DMS53 treated with DMSO at 0.1 percent for 48 hours (cell line): Measurements from ENCODE around the gene TEX48.

Source experiments
- DNase-seq: peaks from one replicate; lab custom pipeline; 2025; ENCODE audit not compliant: unreplicated experiment; lab: John Stamatoyannopoulos, UW

TEX48 gene

DNA sequence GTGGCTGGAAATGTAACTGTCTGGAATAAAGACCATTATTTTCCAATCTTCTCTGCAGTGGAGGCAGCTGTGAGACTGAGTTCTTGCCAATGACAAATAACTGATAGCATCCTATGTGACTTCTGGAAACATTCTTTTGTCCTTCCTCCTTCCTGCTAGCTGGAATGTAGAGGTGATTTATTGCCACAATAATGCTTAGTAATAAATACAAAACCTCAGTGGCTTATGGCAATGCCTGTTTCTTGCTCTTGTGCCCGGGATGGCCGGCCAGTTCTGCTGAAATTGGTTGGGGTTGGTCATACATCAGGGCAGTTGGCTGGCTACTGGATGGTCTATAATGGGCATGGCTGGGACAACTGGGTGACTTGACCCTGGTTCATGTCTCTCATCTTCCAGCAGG, 12.2 kb upstream of the TEX48 start:
- no peak for DNase-seq

- no peak for DNase-seq
Observed at GRCh38 chr9:114693248-114693855, 11.4 kb upstream of the TEX48 start.

- no peak for DNase-seq
Observed at GRCh38 chr9:114691956-114692295, 9.9 kb upstream of the TEX48 start.

- DNase-seq, result no peak
Observed at GRCh38 chr9:114691046-114691955, 9.3 kb upstream of the TEX48 start.

DNA sequence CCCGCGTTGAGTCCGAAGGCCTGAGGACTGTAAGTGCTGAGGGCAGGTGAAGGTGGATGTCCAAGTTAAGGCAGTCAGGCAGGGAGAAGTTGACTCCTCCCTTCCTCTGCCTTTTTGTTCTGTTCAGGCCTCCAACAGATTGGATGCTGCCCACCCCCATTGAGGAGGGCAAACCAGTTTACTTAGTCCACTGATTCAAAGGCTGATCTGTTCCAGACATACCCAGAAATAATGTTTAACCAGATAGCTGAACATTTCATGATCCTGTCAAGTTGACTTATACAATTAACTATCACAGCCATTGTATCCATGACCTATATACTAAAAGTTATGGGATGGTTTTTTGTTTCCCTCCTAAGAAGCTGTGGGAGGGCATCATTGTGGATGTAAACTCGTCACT, 8.3 kb upstream of the TEX48 start:
- DNase-seq, result no peak

DNA sequence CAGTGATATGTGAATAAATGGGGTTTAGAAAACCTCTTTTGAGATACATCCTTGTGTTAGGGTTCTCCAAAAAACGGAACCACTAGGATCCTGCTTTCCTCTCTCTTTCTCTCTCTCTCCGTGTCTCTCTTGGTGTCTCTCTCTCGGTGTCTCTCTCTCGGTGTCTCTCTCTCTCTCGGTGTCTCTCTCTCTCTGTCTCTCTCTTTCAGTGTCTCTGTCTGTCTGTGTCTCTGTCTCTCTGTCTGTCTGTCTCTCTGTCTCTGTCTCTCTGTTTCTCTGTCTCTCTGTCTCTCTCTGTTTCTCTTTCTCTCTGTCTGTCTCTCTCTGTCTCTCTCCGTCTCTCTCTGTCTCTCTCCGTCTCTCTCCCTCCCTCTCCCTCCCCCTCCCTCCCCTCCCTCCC, 7.8 kb upstream of the TEX48 start:
- no peak for DNase-seq

DNA sequence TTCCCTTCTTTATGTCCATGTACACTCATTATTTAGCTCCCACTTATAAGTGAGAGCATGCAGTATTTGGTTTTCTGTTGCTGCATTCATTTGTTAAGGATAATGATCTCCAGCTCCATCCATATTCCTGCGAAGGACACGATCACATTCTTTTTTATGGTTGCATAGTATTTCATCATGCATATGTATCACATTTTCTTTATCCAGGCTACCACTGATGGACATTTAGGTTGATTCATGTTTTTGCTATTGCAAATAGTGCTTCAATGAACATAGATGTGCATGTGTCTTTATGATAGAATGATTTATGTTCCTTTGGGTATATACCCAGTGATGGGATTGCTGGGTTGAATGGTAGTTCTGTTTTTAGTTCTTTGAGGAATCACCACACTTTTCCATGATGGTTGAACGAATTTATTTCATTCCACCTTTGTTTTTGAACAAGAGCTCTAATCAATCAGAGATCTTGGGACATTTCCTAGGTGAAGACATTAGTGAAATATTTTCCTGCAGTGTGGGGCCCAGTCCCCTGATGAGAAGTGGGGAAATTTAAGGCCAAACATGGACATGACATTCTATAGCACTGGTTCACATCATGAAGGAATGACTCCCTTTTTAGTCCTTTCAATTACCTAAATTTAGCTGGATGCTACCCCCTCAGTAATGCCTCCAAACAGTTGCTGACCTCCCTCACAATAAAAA, 7.1 kb upstream of the TEX48 start:
- no peak for DNase-seq

GRCh38 chr9:114688379-114688778, 6.4 kb upstream of the TEX48 start:
- DNase-seq, result no peak

- no peak for DNase-seq
Observed at GRCh38 chr9:114687034-114687433, 5.0 kb upstream of the TEX48 start.

GRCh38 chr9:114685951-114686350, 4.0 kb upstream of the TEX48 start:
- no peak for DNase-seq

GRCh38 chr9:114684036-114684435, 2.0 kb upstream of the TEX48 start:
- DNase-seq, result no peak

DNA sequence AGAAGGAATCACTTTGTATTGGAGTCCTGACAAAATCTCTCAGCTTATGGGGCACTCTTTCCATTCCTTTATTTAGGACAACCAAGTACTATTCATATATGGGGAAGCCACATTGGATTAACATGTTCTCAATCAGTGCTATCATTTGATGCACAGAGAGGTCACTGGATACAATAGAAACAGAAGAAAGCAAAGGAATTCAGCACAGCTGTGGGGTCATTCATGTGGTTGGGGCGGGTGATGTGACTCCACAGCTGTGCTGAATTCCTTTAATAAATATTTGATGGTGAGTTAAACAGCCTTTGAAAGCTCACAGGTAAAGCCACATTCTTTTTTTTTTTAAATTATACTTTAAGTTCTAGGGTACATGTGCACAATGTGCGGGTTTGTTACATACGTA, 854 bp upstream of the TEX48 start:
- no peak for DNase-seq

GRCh38 chr9:114680259-114681001, 1.6 kb downstream of the TEX48 start:
- no peak for DNase-seq

DNA sequence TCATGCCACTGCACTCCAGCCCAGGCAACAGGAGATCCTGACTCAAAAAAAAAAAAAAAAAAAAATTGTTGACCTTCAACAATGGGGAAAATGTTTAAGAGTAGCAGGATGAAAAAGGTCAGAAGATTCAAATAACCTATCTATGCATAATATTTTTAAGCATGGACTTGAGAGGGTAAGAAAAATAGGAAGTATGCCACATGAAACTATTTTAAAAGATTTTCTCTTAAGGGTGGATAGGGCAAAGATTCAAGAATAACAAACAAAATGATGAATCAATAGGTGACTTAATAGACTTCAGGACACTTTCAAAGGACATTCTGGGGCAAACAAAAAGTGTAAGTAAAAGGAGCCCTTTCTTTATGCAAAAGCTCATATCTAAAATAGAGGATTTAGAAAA, 3.2 kb downstream of the TEX48 start:
- no peak for DNase-seq

DNA sequence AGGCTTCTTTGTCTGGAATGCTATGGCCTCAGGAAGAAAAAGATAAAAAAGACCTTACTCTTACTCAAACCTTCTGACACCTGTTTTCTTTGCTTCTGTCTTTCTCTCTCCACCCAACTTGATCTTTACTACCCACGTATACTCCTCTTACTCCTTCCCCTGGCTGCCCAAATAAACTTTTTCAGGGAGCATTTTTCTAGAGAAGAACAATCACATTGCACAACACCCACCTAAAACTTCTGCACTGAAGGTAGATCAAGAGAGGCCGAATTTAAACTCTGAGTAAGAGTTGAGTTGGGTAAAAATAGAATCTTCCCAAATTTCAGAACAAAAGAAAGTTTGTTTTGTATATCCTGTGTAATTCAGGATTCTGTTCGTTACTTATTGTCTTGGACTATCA, 3.9 kb downstream of the TEX48 start:
- DNase-seq, result no peak

DNA sequence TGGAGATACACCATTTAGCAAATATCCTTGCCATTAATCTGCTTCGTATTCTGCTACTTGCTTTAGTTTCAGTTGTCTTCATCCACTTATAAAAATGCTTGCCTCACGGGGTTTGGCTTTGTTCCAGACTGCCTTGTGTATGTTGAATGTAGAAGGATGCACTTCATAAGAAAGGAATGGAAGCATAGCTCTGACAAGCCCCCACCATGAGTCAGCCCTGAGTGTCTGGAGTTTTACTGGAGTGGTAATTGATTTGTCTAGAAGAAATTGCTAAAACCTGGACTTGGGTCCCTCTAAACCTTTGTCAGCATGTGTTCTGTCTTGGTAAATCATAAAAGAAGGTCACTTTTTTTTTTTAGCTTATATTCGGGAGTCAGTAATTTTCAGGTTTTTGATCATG, 4.6 kb downstream of the TEX48 start:
- peak; percentile 49 for DNase-seq

GRCh38 chr9:114676901-114677300, 5.1 kb downstream of the TEX48 start:
- DNase-seq, result no peak

DNA sequence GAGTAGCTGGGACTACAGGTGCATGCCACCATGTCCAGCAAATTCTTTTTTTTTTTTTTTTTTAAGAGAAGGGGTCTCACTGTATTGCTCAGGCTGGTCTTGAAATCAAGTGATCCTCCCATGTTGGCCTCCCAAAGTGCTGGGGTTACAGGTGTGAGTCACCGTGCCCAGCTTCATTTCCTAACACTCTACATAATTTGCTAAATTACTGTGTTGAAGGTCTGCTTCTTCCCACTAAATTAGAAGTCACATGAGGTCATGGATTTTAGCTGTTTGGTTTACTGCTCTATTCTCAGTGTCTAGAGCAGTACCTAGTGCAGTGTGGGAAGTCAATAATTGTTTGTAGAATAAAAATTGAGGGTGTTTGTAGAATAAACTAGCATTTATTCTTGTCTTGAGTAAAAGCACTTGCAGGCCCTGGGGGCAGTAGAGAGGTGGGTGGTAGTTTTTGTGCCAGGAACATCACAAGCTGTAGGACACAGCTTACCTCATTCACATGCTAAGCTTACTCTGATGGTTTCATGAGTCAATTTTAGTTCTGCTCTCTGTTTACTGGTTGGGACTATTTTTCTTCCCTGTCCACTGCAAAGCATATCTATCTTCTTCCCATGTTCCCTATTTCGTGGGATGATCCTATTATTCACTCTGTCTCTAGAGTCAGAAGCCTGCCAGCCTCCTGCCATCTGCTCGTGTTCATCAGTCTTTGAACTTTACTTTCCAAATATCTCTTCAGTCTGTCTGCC, 7.0 kb downstream of the TEX48 start:
- no peak for DNase-seq

DNA sequence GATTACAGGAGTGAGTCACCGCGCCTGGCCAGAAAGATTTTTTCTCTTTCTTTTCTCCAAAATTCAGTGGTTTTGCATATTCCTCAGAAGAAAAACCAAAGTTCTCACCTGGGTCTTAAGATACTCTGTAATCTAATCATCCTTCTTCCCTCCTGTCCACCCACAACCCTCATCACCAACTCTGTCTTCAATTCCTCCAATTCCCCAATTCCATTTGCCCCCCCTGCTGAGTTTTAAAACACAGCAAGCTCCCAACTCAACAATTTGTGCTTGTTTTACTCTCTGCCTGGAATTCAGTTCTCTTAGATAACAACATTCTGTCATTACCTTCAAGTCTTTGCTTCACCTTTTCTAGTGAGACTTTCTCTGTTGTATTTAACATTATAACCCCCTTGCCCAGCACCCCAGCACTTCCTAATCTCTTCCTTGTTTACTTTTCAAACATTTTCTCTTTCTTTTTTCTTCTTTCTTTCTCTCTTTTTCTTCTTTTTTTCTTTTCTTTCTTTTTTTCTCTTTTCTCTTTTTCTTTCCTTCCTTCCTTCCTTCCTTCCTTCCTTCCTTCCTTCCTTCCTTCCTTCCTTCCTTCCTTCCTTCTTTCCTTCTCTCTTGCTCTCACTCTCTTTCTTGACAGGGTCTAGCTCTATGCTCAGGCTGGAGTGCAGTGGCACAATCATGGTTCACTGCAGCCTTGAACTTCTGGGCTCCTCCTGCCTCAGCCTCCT, 7.8 kb downstream of the TEX48 start:
- DNase-seq, result no peak

DNA sequence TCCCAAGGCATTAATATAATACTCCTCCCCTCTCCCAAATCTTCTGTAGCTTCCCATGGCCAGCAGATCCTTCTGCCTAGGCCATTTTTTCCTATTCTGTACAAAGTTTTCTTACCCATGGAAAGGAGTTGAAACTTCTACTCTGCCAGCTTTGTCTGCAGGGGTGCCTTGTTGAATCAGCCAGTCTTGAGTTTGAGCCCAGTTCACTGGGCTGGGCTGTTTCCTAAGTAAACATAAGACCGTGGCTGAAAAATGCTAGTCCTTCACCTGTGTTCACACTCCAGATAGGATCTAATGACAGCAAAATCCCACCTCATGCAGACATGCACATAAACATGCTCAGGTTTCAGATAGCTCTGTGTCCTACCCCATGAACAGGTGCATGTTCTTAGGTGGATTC, 10.4 kb downstream of the TEX48 start:
- DNase-seq, result peak; percentile 4
